GDM1 (cell line): ENCODE results near the gene MKRN1.
"Not testable (repeated sequence)": the region's sequence is repeated elsewhere in the genome, so short reads cannot be mapped to it uniquely, and the experiment has no call there.

Experiments
- DNase-seq: peaks from one replicate; lab custom pipeline; 2025; lab: John Stamatoyannopoulos, UW

MKRN1 gene

DNA sequence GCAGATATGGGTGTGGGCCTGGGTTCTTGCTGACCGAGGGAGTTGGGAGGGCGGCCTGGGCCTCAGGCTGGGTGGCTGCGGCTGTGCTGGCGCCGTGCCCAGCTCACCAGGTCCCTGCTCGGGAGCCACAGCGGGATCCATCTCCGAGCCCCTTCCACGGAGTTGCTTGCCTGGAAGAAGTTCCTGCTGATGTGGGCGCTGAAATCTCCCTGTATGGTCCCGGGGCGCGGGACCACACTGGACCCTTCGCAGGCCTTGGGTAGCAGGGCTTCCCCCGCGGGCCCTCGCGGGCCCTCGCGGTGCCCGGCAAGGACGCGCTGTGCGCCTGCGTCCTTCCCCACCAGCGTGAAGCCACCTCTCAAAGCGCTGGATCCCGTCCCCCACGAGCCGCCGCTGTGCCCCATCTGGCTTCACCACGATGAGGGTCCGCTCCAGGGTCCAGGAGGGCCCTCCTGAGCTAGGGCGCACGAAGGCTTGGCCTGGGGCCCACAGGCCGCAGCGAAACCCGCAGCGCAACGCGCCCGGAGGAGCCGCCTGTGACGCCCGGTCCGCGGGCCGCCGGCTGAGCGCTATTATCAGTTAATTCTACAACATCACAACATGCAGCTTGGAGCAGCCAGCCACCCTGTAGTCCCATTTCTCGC is 43.9 kb downstream of the MKRN1 start:
- DNase-seq: no peak

DNA sequence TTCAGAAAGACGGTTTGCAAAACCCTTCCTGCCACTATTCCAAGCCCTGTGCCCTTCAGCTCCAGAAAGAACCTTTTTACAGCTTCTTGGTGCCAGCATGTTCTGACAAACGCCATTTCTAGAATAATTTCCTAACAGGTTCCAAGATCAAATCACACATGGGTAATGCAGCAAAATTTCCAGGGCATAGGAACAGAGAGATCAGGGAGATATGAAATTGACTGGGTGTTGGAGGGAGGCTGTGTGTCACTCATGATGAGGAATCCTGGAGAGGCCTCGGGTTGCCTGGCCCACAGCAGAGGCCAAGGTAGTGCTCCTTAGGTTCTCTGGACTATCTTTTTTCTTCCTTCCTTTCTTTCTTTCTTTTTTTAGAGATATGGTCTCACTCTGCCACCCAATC is 45.9 kb downstream of the MKRN1 start:
- no peak for DNase-seq

DNA sequence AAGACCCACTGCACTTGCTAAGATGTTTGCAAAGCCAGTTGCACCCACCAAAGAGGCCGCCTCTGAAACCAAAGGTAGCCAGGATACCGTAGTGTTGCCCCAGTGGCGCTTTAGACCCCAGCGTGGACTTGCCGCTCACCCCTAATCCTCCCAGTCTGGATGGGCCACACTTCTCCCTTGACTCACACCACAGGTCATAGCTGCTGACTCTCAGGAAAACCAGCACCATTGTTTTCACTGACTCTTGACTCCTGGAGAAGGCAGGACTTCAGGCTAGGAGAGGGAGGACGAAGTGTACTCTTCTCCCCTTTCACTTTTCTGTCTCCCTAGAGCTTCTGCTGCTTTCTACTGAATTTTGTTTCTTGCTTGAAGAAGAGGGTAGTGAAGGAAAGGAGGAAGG is 53.2 kb downstream of the MKRN1 start:
- no peak for DNase-seq

DNA sequence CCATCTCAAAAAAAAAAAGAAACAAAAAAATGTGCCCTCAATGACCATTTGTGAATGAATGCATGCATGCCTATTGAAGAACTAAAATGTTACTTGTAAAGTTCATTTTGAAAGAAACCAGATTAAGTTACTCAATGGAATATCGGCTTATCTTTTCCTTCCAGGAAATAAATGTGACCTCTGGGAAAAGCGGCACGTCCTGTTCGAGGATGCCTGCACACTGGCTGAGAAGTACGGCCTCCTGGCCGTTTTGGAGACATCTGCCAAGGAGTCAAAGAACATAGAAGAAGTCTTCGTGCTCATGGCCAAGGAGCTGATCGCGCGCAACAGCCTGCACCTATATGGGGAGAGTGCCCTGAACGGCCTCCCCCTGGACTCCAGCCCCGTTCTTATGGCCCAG is 53.6 kb downstream of the MKRN1 start:
- no peak for DNase-seq

DNA sequence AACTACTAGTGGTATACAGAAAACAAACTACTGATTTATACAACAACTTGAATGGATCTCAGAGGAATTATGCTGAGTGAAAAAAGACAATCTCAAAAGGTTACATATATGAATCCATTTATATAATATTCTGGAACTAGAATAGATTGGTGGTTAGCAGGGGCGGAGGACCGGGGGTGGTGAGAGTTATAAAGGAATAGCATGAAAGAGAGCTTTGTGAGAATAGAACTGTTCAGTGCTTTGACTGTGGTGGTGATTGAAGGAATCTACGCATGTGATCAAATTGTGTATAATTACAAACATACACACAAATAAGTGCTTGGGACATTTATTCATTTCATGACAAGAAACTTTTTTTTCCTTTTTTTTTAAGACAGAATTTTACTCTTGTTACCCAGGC is 55.8 kb downstream of the MKRN1 start:
- DNase-seq: no peak

DNA sequence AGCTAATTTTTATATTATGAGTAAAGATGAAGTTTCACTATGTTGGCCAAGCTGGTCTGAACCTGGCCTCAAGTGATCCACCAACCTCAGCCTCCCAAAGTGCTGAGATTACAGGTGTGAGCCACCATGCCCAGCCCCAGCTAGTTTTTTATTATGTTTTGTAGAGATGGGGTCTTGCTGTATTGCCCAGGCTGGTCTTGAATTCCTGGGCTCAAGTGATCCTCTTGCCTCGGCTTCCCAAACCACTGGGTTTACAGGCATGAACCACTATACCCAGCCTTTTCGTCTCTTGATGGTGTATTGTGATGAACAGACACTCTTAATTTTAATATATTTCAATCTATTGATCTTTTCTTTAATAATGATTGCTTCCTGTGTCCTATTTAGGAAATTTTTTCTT is 57.8 kb downstream of the MKRN1 start:
- DNase-seq: no peak

DNA sequence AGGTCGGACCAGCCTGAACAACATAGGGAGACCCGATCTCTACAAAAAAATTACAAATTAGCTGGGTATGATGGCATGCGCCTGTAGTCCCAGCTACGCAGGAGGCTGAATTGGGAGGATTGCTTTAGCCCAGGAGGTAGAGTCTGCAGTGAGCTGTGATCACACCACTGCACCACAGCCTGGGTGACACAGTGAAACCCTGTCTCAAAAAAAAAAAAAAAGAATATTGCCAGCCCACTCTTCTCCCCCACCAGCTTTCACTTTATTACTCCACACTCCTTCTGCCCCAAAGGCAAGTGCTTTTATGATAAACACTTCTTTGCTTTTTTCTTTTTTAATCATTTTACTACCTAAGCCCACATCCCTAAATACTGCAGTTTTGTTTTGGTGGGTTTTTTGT is 60.7 kb downstream of the MKRN1 start:
- DNase-seq: no peak

DNA sequence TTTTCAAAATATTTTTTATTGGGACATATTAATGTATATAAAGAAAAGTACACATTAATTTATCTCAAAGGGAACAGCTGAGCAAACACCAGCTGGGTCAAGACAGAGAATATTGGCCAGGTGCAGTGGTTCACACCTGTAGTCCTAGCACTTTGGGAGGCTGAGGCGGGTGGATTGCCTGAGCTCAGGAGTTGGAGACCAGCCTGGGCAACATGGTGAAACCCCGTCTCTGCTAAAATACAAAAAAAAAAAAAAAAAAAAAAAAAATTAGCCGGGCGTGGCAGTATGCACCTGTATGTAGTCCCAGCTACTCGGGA is 61.2 kb downstream of the MKRN1 start:
- not testable (repeated sequence) for DNase-seq

DNA sequence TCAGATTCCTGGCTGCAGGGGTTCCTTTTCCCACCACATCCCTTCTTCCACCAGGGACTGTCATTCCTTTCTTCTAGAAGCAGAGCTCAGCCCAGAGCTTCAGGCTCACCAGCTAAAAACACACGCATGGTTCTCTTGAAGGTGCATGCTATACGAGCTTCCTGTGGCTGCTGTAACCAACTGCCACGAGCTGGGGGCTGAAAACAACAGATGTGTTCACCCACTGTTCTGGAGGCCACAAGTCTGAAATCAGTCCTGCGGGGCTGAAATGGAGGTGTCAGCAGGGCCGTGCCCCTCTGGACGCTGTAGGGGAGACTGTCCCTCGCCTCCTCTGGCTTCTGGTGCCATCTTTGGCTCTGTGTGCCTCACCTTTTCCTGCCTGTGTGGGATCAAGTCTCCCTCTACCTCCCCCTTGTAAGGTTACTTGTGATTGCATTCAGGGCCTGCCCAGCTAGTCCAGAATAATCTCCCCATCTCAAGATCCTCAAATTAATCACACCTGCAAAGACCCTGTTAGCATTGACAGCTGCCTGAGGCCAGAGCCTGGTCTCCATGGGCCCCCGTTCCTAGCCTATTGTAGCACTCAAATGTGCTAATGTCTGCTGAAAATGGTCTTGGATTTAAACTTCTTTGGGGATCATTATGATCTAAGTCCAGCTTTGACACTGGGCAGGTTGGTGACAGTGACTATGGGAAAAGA is 61.7 kb downstream of the MKRN1 start:
- DNase-seq: no peak

DNA sequence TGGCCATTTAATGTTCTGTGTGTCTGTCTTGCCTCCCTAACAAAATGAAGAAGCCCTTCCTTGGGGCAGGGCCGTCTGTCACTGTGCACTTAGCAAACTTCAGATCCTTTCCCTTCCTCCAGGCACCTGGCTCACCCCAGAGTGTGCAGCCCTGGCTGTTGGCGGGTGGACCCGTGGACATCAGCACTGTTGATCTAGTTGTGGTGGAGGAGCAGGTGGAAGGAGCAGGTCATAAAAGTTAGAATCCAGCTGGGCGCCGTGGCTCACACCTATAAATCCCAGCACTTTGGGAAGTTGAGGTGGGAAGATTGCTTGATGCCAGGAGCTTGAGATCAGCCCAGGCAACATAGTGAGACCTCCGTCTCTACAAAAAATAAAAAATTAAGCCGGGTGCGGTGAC is 62.7 kb downstream of the MKRN1 start:
- no peak for DNase-seq

DNA sequence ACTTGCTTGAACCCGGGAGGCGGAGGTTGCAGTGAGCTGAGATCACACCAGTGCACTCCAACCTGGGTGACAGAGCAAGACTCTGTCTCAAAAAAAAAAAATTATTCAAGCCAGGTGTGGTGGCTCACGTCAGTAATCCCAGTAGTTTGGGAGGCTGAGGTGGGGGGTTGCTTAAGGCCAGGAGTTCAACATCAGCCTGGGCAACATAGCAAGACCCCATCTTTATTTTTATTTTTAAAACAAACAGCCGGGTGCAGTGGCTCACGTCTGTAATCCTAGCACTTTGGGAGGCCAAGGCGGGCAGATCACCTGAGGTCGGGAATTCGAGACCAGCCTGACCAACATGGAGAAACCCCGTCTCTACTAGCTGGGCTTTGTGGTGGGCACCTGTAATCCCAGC is 63.5 kb downstream of the MKRN1 start:
- DNase-seq: not testable (repeated sequence)

DNA sequence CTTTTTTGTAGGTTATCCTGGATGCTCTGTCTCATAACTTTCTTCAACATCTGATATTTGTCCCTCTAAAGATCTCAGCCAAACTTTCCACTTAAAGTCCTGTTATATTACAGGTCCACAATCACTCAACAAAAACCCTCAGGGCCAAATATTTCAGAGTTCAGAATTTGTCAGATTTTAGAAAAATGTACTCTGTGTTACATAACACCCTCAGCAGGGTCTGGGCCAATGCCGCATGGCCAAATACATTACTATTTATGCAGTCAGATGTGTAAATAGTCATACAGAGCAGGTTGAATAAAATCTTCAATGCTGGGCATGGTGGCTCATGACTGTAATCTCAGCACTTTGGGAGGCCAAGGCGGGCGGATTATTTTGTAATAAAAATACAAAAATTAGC is 63.9 kb downstream of the MKRN1 start:
- no peak for DNase-seq

DNA sequence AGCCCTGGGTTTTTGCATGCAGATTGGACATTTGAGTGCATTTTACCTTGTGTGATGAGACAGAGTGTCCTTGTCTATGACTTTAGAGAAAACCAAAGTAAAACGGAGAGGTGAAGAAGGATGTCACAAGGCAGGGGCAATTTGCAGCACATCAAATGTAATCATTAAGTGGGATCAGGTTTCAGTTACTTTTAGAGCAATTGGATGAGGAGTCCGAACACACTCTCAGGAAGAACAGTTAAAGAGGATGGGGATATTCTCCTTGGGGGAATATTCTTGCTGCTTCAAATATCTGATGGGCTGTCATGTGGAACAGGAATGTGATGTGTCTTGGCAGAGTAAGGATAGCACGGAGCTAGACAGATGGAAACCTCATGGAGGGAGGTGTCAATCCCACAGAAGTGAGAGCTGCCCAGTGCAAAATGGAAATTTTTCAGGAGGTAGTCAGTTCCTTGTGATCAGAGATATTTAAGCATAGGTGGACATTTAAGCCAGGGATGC is 74.7 kb downstream of the MKRN1 start:
- DNase-seq: no peak

DNA sequence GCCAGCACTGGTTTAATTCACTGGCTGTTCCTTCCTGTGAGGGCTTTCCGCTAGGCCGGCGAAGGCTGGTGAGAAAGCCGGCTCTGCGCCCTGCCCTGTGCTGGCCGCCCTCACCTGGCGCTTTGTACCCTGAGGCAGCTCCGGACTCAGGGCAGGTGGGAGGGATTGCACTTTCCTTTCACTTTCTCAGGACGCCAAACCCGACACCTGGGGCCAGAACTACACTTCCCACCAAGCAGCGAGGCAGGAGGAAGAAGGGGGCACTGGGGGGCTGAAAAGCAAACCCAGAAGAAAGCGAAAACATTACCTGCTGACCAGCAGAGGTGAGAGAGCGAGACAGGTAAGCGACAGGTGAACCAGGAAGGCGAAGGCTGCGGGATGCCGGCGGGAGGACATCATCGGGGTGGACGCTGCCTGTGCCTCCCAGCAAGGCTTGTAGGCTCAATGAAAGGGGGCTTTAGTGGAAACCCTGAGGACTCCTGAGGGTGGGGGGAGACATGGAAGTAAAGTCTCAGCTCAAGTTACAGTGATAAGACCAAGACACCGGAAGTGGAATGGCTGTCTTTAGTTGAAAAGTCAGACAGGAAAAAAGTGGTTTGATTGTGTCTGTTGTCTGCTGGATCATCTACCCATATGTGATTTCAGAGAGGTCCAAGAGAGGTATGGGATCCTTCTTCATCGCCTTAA is 75.3 kb downstream of the MKRN1 start, which contains the start of gene RAB19:
Gene RAB19, plus strand, starts transcription at position 181 of the 687 bp plus-strand sequence. CDS start 3,589 bp downstream, outside the sequence.
- DNase-seq: no peak
